Smooth muscle cell (in vitro differentiated cells): ENCODE data around the gene LRRC4C. TPM values are rescaled to one million over a fixed set of nuclear protein-coding genes. Genes with fewer than 3 reads are reported as not detected.

Experiments
- DNase-seq: peaks from one replicate; lab custom pipeline; 2025; ENCODE audit not compliant: unreplicated experiment; lab: John Stamatoyannopoulos, UW
- H2AFZ ChIP-seq: fragments of 200-600 bp; sonication (generic); 2 replicates; pipeline ENCODE4 v1.6.0; 2016; ENCODE audit warnings: antibody characterized with exemption, low read depth, mild to moderate bottlenecking
- H3F3A ChIP-seq: fragments of 200-600 bp; sonication (generic); 2 replicates; pipeline ENCODE4 v1.6.0; 2017; ENCODE audit warnings: antibody characterized with exemption, low read depth
- H3K27ac ChIP-seq: fragments of 200-600 bp; sonication (generic); 2 replicates; pipeline ENCODE4 v1.5.1; 2016; ENCODE audit warnings: low read depth, mild to moderate bottlenecking
- H3K27me3 ChIP-seq: fragments of 200-600 bp; sonication (generic); 2 replicates; pipeline ENCODE4 v1.6.1; 2016; ENCODE audit warnings: low read depth, mild to moderate bottlenecking
- H3K36me3 ChIP-seq: fragments of 200-600 bp; sonication (generic); 2 replicates; pipeline ENCODE4 v1.5.1; 2016; ENCODE audit warnings: low read depth
- H3K4me1 ChIP-seq: fragments of 200-600 bp; sonication (generic); 2 replicates; pipeline ENCODE4 v1.5.1; 2016; ENCODE audit warnings: low read depth
- H3K4me2 ChIP-seq: fragments of 200-600 bp; sonication (generic); 2 replicates; pipeline ENCODE4 v1.6.0; 2016; ENCODE audit warnings: mild to moderate bottlenecking
- H3K4me3 ChIP-seq: fragments of 200-600 bp; sonication (generic); 2 replicates; pipeline ENCODE4 v1.5.1; 2016; ENCODE audit warnings: mild to moderate bottlenecking
- H3K79me2 ChIP-seq: fragments of 200-600 bp; sonication (generic); 2 replicates; pipeline ENCODE4 v1.6.0; 2016; ENCODE audit warnings: low read depth, mild to moderate bottlenecking
- H3K9ac ChIP-seq: fragments of 200-600 bp; sonication (generic); 2 replicates; pipeline ENCODE4 v1.6.0; 2016; ENCODE audit warnings: low read depth
- H3K9me3 ChIP-seq: fragments of 200-600 bp; sonication (generic); replicated peaks from 2 replicates; pipeline ENCODE4 v1.5.1; 2016; ENCODE audit warnings: low read depth
- H4K20me1 ChIP-seq: fragments of 200-600 bp; sonication (generic); 2 replicates; pipeline ENCODE4 v1.6.0; 2016; ENCODE audit warnings: low read depth
- CTCF ChIP-seq: fragments of 200-600 bp; sonication (generic); IDR thresholded peaks from 2 replicates; pipeline ENCODE4 v1.5.1; 2017; ENCODE audit warnings: borderline replicate concordance, mild to moderate bottlenecking, antibody characterized with exemption; ENCODE audit not compliant: insufficient read depth, poor library complexity, severe bottlenecking
- WGBS: methylation state at CpG from one replicate; pipeline ENCODE4 v1.1.7; 2016; ENCODE audit warnings: low lambda C conversion rate; 5-methylcytosine and 5-hydroxymethylcytosine counted together
- polyA plus RNA-seq: library from polyadenylated mRNA; unstranded; fragments of >200 nt; fragmentation: Nextera tagmentation; extraction: Ambion mirVana; gene quantifications from 2 replicates; pipeline ENCODE4 v1.2.1, GENCODE V29; 2016
- total RNA-seq: library from RNA; depleted of rRNA; stranded (reverse); fragments of >200 nt; gene quantifications from 2 replicates; pipeline ENCODE4 v1.2.3, GENCODE V29; 2014

Gene LRRC4C
- total and polyA plus RNA-seq, 2 experiments from 2014 or later = 7.3 to 10.1 TPM

- no peaks in the 10 kb centered on the region for H3K79me2 ChIP-seq
- no peak overlapping the region for H2AFZ ChIP-seq
- H3K4me1 ChIP-seq = no peaks in the 10 kb centered on the region
- no peak overlapping the region for H3K27ac ChIP-seq
- H3K9me3 ChIP-seq = no peaks in the 10 kb centered on the region
- no peak for TF ChIP-seq CTCF
- no peaks in the 10 kb centered on the region for H3K36me3 ChIP-seq
- no peak overlapping the region for H3K4me3 ChIP-seq
- no peaks in the 10 kb centered on the region for H3K27me3 ChIP-seq
- no peaks in the 10 kb centered on the region for H3F3A ChIP-seq
- no peaks in the 10 kb centered on the region for H4K20me1 ChIP-seq
- no peak overlapping the region for H3K9ac ChIP-seq
- no peak overlapping the region for H3K4me2 ChIP-seq
- no peak for DNase-seq
- WGBS = 52% methylated on average over 2 of the region's 2 CpGs
Measured at GRCh38 chr11:40754297-40754696, 705.2 kb downstream of the LRRC4C start.

GRCh38 chr11:40746282-40746681 is 713.2 kb downstream of the LRRC4C start:
- H3K4me3 ChIP-seq = no peak overlapping the region
- no peaks in the 10 kb centered on the region for H3K4me1 ChIP-seq
- H4K20me1 ChIP-seq = no peaks in the 10 kb centered on the region
- no peak overlapping the region for H2AFZ ChIP-seq
- DNase-seq = no peak
- no peak overlapping the region for H3K27ac ChIP-seq
- no peak for TF ChIP-seq CTCF
- no peaks in the 10 kb centered on the region for H3K27me3 ChIP-seq
- H3K4me2 ChIP-seq = no peak overlapping the region
- H3F3A ChIP-seq = no peaks in the 10 kb centered on the region
- H3K9me3 ChIP-seq = no peaks in the 10 kb centered on the region
- WGBS = 84% methylated on average over 4 of the region's 4 CpGs
- no peaks in the 10 kb centered on the region for H3K79me2 ChIP-seq
- H3K36me3 ChIP-seq = no peaks in the 10 kb centered on the region
- H3K9ac ChIP-seq = no peak overlapping the region

- no peak overlapping the region for H3K4me3 ChIP-seq
- H3K27ac ChIP-seq = no peak overlapping the region
- H2AFZ ChIP-seq = peak overlapping the region; percentile 45
- no peak overlapping the region for H3K9ac ChIP-seq
- no peaks in the 10 kb centered on the region for H3K27me3 ChIP-seq
- no peaks in the 10 kb centered on the region for H3F3A ChIP-seq
- TF ChIP-seq CTCF = no peak
- no peaks in the 10 kb centered on the region for H3K4me1 ChIP-seq
- peaks cover 6% of the 10 kb centered on the region for H3K9me3 ChIP-seq
- no peaks in the 10 kb centered on the region for H3K79me2 ChIP-seq
- H3K4me2 ChIP-seq = no peak overlapping the region
- no peaks in the 10 kb centered on the region for H3K36me3 ChIP-seq
- no peaks in the 10 kb centered on the region for H4K20me1 ChIP-seq
- 89% methylated on average over 4 of the region's 4 CpGs for WGBS
- DNase-seq = no peak
Measured at GRCh38 chr11:40732132-40732531, 727.3 kb downstream of the LRRC4C start.

DNA sequence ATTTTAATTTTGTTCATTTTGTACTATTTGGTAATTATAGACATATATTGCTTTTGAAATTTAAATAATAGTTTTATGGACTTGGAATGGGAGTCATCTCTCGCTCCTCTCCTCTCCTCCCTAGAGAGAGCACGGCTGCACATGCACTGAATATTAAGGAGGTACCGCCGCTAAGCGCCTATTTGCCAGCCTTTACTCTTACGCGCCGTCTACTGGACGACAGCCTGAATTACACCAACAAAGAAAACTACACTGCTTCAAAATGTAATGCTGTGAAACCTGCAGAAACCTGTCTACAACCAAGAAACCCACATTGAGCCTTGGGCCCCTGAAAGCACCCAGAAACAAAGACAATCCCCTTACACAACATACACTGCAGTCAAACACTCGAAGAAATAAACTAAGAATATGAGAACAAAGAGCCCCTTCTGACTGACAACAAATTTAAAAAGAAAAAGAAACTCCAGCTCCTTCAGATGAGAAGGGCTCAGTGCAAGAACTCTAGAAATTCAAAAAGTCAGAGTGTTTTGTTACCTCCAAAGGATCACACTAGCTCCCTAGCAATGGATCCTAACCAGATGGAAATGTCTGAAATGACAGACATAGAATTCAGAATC is 737.2 kb downstream of the LRRC4C start:
- no peak overlapping the region for H2AFZ ChIP-seq
- no peak for DNase-seq

More for the DNA sequence above, 737.2 kb downstream of the LRRC4C start:
- TF ChIP-seq CTCF = peak; percentile 69
- H3K9ac ChIP-seq = no peak overlapping the region
- no peaks in the 10 kb centered on the region for H3K79me2 ChIP-seq
- no peaks in the 10 kb centered on the region for H3K4me1 ChIP-seq
- H3K4me3 ChIP-seq = no peak overlapping the region
- 10% methylated on average over 10 of the region's 10 CpGs for WGBS
- no peaks in the 10 kb centered on the region for H3K9me3 ChIP-seq
- no peaks in the 10 kb centered on the region for H4K20me1 ChIP-seq
- H3F3A ChIP-seq = no peaks in the 10 kb centered on the region
- H3K27ac ChIP-seq = no peak overlapping the region
- H3K27me3 ChIP-seq = no peaks in the 10 kb centered on the region
- H3K36me3 ChIP-seq = no peaks in the 10 kb centered on the region
- H3K4me2 ChIP-seq = no peak overlapping the region
